Measurements from ENCODE around the gene THRAP3. TPM values are rescaled to one million over a fixed set of nuclear protein-coding genes. Genes with fewer than 3 reads are reported as not detected.

The THRAP3 gene
- total and polyA plus RNA-seq, 2 of the 8 experiments (the other 6 are each of a cell fraction or from before 2014, with no cell fraction given), result 40.2 to 183 TPM

DNA sequence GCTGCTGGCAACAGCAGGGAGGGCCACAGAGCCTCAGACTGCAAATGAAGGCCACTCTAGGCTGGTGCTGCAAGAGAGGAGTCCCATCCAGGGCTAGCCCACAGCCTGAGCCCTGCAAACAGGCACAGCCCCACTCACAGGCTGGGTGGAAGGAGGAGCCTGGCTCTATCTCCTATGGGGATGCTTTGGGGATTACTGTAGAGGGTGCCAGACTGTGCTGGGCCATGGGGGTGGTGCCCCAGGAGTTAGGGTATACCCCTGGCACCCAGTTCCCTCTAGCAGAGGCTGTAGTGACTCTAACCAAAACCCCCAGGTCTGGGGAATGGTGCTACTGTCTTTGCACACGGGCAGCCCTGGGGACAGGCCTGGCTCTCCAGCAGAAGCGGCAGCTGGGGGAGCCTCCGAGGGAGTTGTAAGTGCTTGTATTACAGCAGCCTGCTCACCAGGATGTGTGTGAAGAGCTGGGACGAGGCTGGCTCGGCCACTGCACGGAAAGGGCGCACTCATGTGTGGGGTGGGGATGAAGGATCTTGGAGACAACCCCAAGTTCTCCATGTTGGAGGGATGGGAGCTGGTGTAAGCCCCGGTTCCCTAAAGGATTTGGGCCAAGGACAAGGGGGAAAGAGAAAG is 122.6 kb downstream of the THRAP3 start (continued):
- TF ChIP-seq, protein P1, sequence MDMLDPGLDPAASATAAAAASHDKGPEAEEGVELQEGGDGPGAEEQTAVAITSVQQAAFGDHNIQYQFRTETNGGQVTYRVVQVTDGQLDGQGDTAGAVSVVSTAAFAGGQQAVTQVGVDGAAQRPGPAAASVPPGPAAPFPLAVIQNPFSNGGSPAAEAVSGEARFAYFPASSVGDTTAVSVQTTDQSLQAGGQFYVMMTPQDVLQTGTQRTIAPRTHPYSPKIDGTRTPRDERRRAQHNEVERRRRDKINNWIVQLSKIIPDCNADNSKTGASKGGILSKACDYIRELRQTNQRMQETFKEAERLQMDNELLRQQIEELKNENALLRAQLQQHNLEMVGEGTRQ (IDR thresholded peaks at IDR 0.05; ENCODE audit: low read length), result no peak
- TF ChIP-seq EZH2 (IDR thresholded peaks at IDR 0.05; ENCODE audit: low read depth, low read length, severe bottlenecking) (no peak), EGR1 (IDR thresholded peaks at IDR 0.05; ENCODE audit: borderline replicate concordance, low read depth, low read length) (no peak)
- TF ChIP-seq, protein P2, sequence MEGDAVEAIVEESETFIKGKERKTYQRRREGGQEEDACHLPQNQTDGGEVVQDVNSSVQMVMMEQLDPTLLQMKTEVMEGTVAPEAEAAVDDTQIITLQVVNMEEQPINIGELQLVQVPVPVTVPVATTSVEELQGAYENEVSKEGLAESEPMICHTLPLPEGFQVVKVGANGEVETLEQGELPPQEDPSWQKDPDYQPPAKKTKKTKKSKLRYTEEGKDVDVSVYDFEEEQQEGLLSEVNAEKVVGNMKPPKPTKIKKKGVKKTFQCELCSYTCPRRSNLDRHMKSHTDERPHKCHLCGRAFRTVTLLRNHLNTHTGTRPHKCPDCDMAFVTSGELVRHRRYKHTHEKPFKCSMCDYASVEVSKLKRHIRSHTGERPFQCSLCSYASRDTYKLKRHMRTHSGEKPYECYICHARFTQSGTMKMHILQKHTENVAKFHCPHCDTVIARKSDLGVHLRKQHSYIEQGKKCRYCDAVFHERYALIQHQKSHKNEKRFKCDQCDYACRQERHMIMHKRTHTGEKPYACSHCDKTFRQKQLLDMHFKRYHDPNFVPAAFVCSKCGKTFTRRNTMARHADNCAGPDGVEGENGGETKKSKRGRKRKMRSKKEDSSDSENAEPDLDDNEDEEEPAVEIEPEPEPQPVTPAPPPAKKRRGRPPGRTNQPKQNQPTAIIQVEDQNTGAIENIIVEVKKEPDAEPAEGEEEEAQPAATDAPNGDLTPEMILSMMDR (IDR thresholded peaks at IDR 0.05; ENCODE audit: control extremely low read depth in 1 of 3, insufficient read depth in 1 of 3, low read depth in 1 of 3, low read length in 3 of 3), result no peak

All from H1 (cell line).